WTC11 (cell line): ENCODE data around the gene TNNI3K. TPM values are rescaled to one million over a fixed set of nuclear protein-coding genes. Genes with fewer than 3 reads are reported as not detected.

Experiments used
- ATAC-seq: fragments of 200-7000 bp; cut with Tn5 transposase; 2 replicates; pipeline ENCODE4 v1.10.0; 2021; ENCODE audit warnings: mild to moderate bottlenecking, moderate library complexity
- CTCF ChIA-PET: fragments of 300-600 bp; sonication (Branson Sonifier 250); formaldehyde crosslinking; loops from one replicate; lab custom pipeline; 2021; ENCODE audit warnings: antibody characterized with exemption; lab: Charles Lee
- POLR2A ChIA-PET: fragments of 350-600 bp; sonication (Branson Sonifier 250); formaldehyde crosslinking; loops from one replicate; lab custom pipeline; 2021; ENCODE audit warnings: antibody characterized with exemption; lab: Charles Lee
- DNase-seq: peaks from one replicate; pipeline ENCODE4 v3.0.0; 2021; ENCODE audit warnings: low spot score
- H3K27ac Mint-ChIP-seq: 2 replicates; pipeline ENCODE4 v1.8.0; 2021; ENCODE audit warnings: mixed read lengths
- H3K27me3 Mint-ChIP-seq: 2 replicates; pipeline ENCODE4 v1.8.0; 2021; ENCODE audit warnings: low read depth, mild to moderate bottlenecking, moderate library complexity, mixed read lengths
- H3K36me3 Mint-ChIP-seq: 2 replicates; pipeline ENCODE4 v1.8.0; 2021; ENCODE audit warnings: mixed read lengths
- H3K4me1 Mint-ChIP-seq: 2 replicates; pipeline ENCODE4 v1.8.0; 2022; ENCODE audit warnings: mixed read lengths
- H3K4me3 Mint-ChIP-seq: 2 replicates; pipeline ENCODE4 v1.8.0; 2021; ENCODE audit warnings: mild to moderate bottlenecking, moderate library complexity, mixed read lengths
- H3K9me3 Mint-ChIP-seq: 2 replicates; pipeline ENCODE4 v1.8.0; 2021; ENCODE audit warnings: mixed read lengths
- ARID4B ChIP-seq: sonication (generic); formaldehyde crosslinking; IDR thresholded peaks from 2 replicates; pipeline ENCODE4 v1.8.0; 2023; ENCODE audit warnings: missing genetic modification reagents, mild to moderate bottlenecking, borderline replicate concordance
- CBFB ChIP-seq: sonication (generic); formaldehyde crosslinking; IDR thresholded peaks from 2 replicates; pipeline ENCODE4 v1.8.1; 2022; ENCODE audit warnings: mild to moderate bottlenecking, low read depth, missing genetic modification reagents
- ELF4 ChIP-seq: sonication (generic); formaldehyde crosslinking; IDR thresholded peaks from 2 replicates; pipeline ENCODE4 v1.8.1; 2022; ENCODE audit warnings: low read depth, mild to moderate bottlenecking, moderate library complexity, missing genetic modification reagents
- GTF2I ChIP-seq: fragments of 250-450 bp; sonication (Bioruptor Pico); conservative IDR thresholded peaks from 2 replicates; pipeline ENCODE4 v1.4.0; 2021; ENCODE audit warnings: mild to moderate bottlenecking
- HMGXB4 ChIP-seq: sonication (generic); formaldehyde crosslinking; IDR thresholded peaks from 2 replicates; pipeline ENCODE4 v1.8.1; 2023; ENCODE audit warnings: mild to moderate bottlenecking, moderate library complexity, missing genetic modification reagents
- IRF1 ChIP-seq: sonication (generic); formaldehyde crosslinking; IDR thresholded peaks from 2 replicates; pipeline ENCODE4 v1.8.0; 2023; ENCODE audit warnings: missing genetic modification reagents
- MAX ChIP-seq: sonication (generic); formaldehyde crosslinking; IDR thresholded peaks from 2 replicates; pipeline ENCODE4 v1.8.0; 2022; ENCODE audit warnings: mild to moderate bottlenecking, missing genetic modification reagents
- MYBL2 ChIP-seq: sonication (generic); formaldehyde crosslinking; IDR thresholded peaks from 2 replicates; pipeline ENCODE4 v1.8.1; 2023; ENCODE audit warnings: mild to moderate bottlenecking, moderate library complexity, missing genetic modification reagents
- NR2C2 ChIP-seq: sonication (generic); formaldehyde crosslinking; IDR thresholded peaks from 2 replicates; pipeline ENCODE4 v1.8.0; 2022; ENCODE audit warnings: mild to moderate bottlenecking, missing genetic modification reagents
- OVOL2 ChIP-seq: fragments of 250-450 bp; sonication (Bioruptor Pico); IDR thresholded peaks from 2 replicates; pipeline ENCODE4 v1.9.0; 2021; ENCODE audit warnings: mild to moderate bottlenecking, borderline replicate concordance
- RELA ChIP-seq: sonication (generic); formaldehyde crosslinking; IDR thresholded peaks from 2 replicates; pipeline ENCODE4 v1.8.1; 2022; ENCODE audit warnings: missing genetic modification reagents, mild to moderate bottlenecking, borderline replicate concordance
- RORB ChIP-seq: fragments of 250-450 bp; sonication (Bioruptor Pico); IDR thresholded peaks from 2 replicates; pipeline ENCODE4 v1.9.0; 2021; ENCODE audit warnings: mild to moderate bottlenecking
- SMAD3 ChIP-seq: sonication (generic); formaldehyde crosslinking; IDR thresholded peaks from 2 replicates; pipeline ENCODE4 v1.8.0; 2022; ENCODE audit warnings: missing genetic modification reagents, mild to moderate bottlenecking, borderline replicate concordance
- USF1 ChIP-seq: sonication (generic); formaldehyde crosslinking; IDR thresholded peaks from 2 replicates; pipeline ENCODE4 v1.8.0; 2022; ENCODE audit warnings: mild to moderate bottlenecking, missing genetic modification reagents
- ZNF121 ChIP-seq: sonication (generic); formaldehyde crosslinking; IDR thresholded peaks from 2 replicates; pipeline ENCODE4 v1.8.0; 2023; ENCODE audit warnings: missing genetic modification reagents
- ZNF317 ChIP-seq: sonication (generic); formaldehyde crosslinking; IDR thresholded peaks from 2 replicates; pipeline ENCODE4 v1.8.1; 2023; ENCODE audit warnings: low read depth, mild to moderate bottlenecking, moderate library complexity, missing genetic modification reagents, borderline replicate concordance
- ZNF671 ChIP-seq: fragments of 250-450 bp; sonication (Bioruptor Pico); IDR thresholded peaks from 2 replicates; pipeline ENCODE4 v1.8.0; 2021; ENCODE audit warnings: mild to moderate bottlenecking
- total RNA-seq: library from RNA; stranded (reverse); gene quantifications from 3 replicates; pipeline ENCODE4 v1.2.3, GENCODE V29; 2021
- TF ChIP-seq, protein P1 (sequence below): sonication (generic); formaldehyde crosslinking; IDR thresholded peaks from 2 replicates; pipeline ENCODE4 v1.8.0; 2022; ENCODE audit warnings: mild to moderate bottlenecking, missing genetic modification reagents
- TF ChIP-seq, protein P2 (sequence below): sonication (generic); formaldehyde crosslinking; IDR thresholded peaks from 2 replicates; pipeline ENCODE4 v1.8.0; 2022; ENCODE audit warnings: missing genetic modification reagents
- TF ChIP-seq, protein P3 (sequence below): sonication (generic); formaldehyde crosslinking; IDR thresholded peaks from 2 replicates; pipeline ENCODE4 v1.8.1; 2022; ENCODE audit warnings: mild to moderate bottlenecking, missing genetic modification reagents, moderate library complexity, borderline replicate concordance

TNNI3K gene
- total RNA-seq, 1 experiment from 2014 or later = 0.07 TPM

- H3K36me3 Mint-ChIP-seq = no peaks in the 10 kb centered on the region
Observed at GRCh38 chr1:74195339-74195738, 39.8 kb upstream of the TNNI3K start.

More at GRCh38 chr1:74195339-74195738, 39.8 kb upstream of the TNNI3K start:
- no peak for TF ChIP-seq IRF1
- TF ChIP-seq, protein P1, sequence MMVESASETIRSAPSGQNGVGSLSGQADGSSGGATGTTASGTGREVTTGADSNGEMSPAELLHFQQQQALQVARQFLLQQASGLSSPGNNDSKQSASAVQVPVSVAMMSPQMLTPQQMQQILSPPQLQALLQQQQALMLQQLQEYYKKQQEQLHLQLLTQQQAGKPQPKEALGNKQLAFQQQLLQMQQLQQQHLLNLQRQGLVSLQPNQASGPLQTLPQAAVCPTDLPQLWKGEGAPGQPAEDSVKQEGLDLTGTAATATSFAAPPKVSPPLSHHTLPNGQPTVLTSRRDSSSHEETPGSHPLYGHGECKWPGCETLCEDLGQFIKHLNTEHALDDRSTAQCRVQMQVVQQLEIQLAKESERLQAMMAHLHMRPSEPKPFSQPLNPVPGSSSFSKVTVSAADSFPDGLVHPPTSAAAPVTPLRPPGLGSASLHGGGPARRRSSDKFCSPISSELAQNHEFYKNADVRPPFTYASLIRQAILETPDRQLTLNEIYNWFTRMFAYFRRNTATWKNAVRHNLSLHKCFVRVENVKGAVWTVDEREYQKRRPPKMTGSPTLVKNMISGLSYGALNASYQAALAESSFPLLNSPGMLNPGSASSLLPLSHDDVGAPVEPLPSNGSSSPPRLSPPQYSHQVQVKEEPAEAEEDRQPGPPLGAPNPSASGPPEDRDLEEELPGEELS = no peak
- no peak for TF ChIP-seq ZNF121 (CRISPR knock-in tag)
- no peak for TF ChIP-seq HMGXB4 (CRISPR knock-in tag)
- no peak for TF ChIP-seq ARID4B (CRISPR knock-in tag)
- no peak for TF ChIP-seq NR2C2
- TF ChIP-seq MAX = no peak
- no peak for TF ChIP-seq ZNF317 (CRISPR knock-in tag)
- TF ChIP-seq, protein P2, sequence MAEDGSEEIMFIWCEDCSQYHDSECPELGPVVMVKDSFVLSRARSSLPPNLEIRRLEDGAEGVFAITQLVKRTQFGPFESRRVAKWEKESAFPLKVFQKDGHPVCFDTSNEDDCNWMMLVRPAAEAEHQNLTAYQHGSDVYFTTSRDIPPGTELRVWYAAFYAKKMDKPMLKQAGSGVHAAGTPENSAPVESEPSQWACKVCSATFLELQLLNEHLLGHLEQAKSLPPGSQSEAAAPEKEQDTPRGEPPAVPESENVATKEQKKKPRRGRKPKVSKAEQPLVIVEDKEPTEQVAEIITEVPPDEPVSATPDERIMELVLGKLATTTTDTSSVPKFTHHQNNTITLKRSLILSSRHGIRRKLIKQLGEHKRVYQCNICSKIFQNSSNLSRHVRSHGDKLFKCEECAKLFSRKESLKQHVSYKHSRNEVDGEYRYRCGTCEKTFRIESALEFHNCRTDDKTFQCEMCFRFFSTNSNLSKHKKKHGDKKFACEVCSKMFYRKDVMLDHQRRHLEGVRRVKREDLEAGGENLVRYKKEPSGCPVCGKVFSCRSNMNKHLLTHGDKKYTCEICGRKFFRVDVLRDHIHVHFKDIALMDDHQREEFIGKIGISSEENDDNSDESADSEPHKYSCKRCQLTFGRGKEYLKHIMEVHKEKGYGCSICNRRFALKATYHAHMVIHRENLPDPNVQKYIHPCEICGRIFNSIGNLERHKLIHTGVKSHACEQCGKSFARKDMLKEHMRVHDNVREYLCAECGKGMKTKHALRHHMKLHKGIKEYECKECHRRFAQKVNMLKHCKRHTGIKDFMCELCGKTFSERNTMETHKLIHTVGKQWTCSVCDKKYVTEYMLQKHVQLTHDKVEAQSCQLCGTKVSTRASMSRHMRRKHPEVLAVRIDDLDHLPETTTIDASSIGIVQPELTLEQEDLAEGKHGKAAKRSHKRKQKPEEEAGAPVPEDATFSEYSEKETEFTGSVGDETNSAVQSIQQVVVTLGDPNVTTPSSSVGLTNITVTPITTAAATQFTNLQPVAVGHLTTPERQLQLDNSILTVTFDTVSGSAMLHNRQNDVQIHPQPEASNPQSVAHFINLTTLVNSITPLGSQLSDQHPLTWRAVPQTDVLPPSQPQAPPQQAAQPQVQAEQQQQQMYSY (CRISPR knock-in tag) = no peak
- TF ChIP-seq CBFB (CRISPR knock-in tag) = no peak
- no peak for TF ChIP-seq ZNF671 (CRISPR knock-in tag)
- no peak for TF ChIP-seq ELF4
- no peak for TF ChIP-seq SMAD3 (CRISPR knock-in tag)
- TF ChIP-seq RELA = no peak
- no peak for TF ChIP-seq RORB
- no peak for TF ChIP-seq OVOL2 (CRISPR knock-in tag)
- no peak for TF ChIP-seq MYBL2 (CRISPR knock-in tag)
- TF ChIP-seq USF1 = no peak
- TF ChIP-seq, protein P3, sequence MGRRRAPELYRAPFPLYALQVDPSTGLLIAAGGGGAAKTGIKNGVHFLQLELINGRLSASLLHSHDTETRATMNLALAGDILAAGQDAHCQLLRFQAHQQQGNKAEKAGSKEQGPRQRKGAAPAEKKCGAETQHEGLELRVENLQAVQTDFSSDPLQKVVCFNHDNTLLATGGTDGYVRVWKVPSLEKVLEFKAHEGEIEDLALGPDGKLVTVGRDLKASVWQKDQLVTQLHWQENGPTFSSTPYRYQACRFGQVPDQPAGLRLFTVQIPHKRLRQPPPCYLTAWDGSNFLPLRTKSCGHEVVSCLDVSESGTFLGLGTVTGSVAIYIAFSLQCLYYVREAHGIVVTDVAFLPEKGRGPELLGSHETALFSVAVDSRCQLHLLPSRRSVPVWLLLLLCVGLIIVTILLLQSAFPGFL (CRISPR knock-in tag) = no peak
- TF ChIP-seq GTF2I (CRISPR knock-in tag) = no peak
- peaks cover 8% of the 10 kb centered on the region for H3K4me1 Mint-ChIP-seq
- no peaks in the 10 kb centered on the region for H3K9me3 Mint-ChIP-seq
- H3K4me3 Mint-ChIP-seq = no peak overlapping the region
- H3K27me3 Mint-ChIP-seq = peaks cover 4% of the 10 kb centered on the region
- DNase-seq (no peak), ATAC-seq (no peak)
- ChIA-PET CTCF (no interaction called here), POLR2A (no interaction called here)
- no peak overlapping the region for H3K27ac Mint-ChIP-seq
